HG02588 (cell line): Measurements from ENCODE around the gene RPS28.

Experiments used
- ATAC-seq: cut with Tn5 transposase; IDR thresholded peaks from one replicate; pipeline ENCODE4 v1.9.1; 2021; ENCODE audit warnings: mild to moderate bottlenecking, moderate library complexity; ENCODE audit not compliant: unreplicated experiment

RPS28 gene

GRCh38 chr19:8370176-8371010 lies 49.1 kb downstream of the RPS28 start:
- no peak for ATAC-seq

- ATAC-seq = no peak
Measured at GRCh38 chr19:8371011-8371804, 49.9 kb downstream of the RPS28 start.
